SK-N-SH (cell line): ENCODE data around the gene RFX2. TPM values are rescaled to one million over a fixed set of nuclear protein-coding genes. Genes with fewer than 3 reads are reported as not detected.

ENCODE experiments used
- CTCF ChIA-PET: fragments of 300-600, 350-600 bp; formaldehyde crosslinking; extraction: SDS; loops from one replicate; lab custom pipeline; 2021; lab: Yijun Ruan, JAX
- POLR2A ChIA-PET: fragments of 350-600 bp; sonication (Branson Sonifier 250); formaldehyde crosslinking; extraction: SDS; loops from one replicate; lab custom pipeline; 2020; ENCODE audit warnings: antibody characterized with exemption, inconsistent platforms; lab: Yijun Ruan, JAX
- DNase-seq: peaks from one replicate; pipeline ENCODE4 v3.0.0; 2012
- H2AFZ ChIP-seq: fragments of 200-600 bp; sonication (generic); 2 replicates; pipeline ENCODE4 v1.8.1; 2016; ENCODE audit warnings: antibody characterized with exemption, mild to moderate bottlenecking, low read depth
- H3F3A ChIP-seq: fragments of 200-600 bp; sonication (generic); replicated peaks from 2 replicates; pipeline ENCODE3; 2016; ENCODE audit warnings: antibody characterized with exemption, mild to moderate bottlenecking; ENCODE audit not compliant: insufficient read depth
- H3K27ac ChIP-seq, 2 experiments: fragments of 200-500 bp in 1 of 2; fragments of 200-600 bp in 1 of 2; sonication (Bioruptor generic) in 1 of 2; sonication (generic), shearing (Covaris generic) in 1 of 2; 2 replicates each; pipeline versions ENCODE4 v1.5.1 to v1.6.1; 2014 to 2016; ENCODE audit warnings: low read depth in 2 of 2, inconsistent platforms in 1 of 2, low read length in 1 of 2, mild to moderate bottlenecking in 1 of 2, mixed read lengths in 1 of 2
- H3K27me3 ChIP-seq: fragments of 200-600 bp; sonication (generic), shearing (Covaris generic); 2 replicates; pipeline ENCODE4 v1.6.1; 2016; ENCODE audit warnings: mixed run types; ENCODE audit not compliant: insufficient read depth
- H3K36me3 ChIP-seq, 2 experiments: fragments of 200-500 bp in 1 of 2; fragments of 200-600 bp in 1 of 2; sonication (Bioruptor generic) in 1 of 2; sonication (generic) in 1 of 2; replicated peaks in 1 of 2; 2 replicates each; pipeline versions ENCODE3 to v1.5.1; 2014 to 2016; ENCODE audit warnings: low read length in 1 of 2, mild to moderate bottlenecking in 1 of 2; ENCODE audit not compliant: insufficient read depth in 2 of 2, control insufficient read depth in 1 of 2
- H3K4me1 ChIP-seq, 2 experiments: fragments of 200-500 bp in 1 of 2; fragments of 200-600 bp in 1 of 2; sonication (Bioruptor generic) in 1 of 2; sonication (generic), shearing (Covaris generic) in 1 of 2; 2 replicates each; pipeline versions ENCODE4 v1.5.1 to v1.6.1; 2014 to 2016; ENCODE audit warnings: low read depth in 1 of 2, low read length in 1 of 2, mixed run types in 1 of 2; ENCODE audit not compliant: insufficient read depth in 2 of 2, control insufficient read depth in 1 of 2
- H3K4me2 ChIP-seq: fragments of 200-600 bp; sonication (generic), shearing (Covaris generic); 2 replicates; pipeline ENCODE4 v1.6.1; 2017; ENCODE audit warnings: mixed run types
- H3K4me3 ChIP-seq, 2 experiments: fragments of 200-500 bp in 1 of 2; fragments of 200-600 bp in 1 of 2; sonication (Bioruptor generic) in 1 of 2; sonication (generic), shearing (Covaris generic) in 1 of 2; 2 replicates each; pipeline versions ENCODE4 v1.5.1 to v1.8.1; 2014 to 2016; ENCODE audit warnings: low read depth in 2 of 2, inconsistent platforms in 1 of 2, low read length in 1 of 2, mild to moderate bottlenecking in 1 of 2, mixed read lengths in 1 of 2, moderate library complexity in 1 of 2
- H3K79me2 ChIP-seq: fragments of 200-600 bp; sonication (generic); 2 replicates; pipeline ENCODE4 v1.8.1; 2017; ENCODE audit warnings: mild to moderate bottlenecking; ENCODE audit not compliant: insufficient read depth
- H3K9ac ChIP-seq: fragments of 200-600 bp; sonication (generic); 2 replicates; pipeline ENCODE4 v1.6.1; 2017; ENCODE audit warnings: mixed run types
- H3K9me2 ChIP-seq: fragments of 200-600 bp; sonication (generic); 2 replicates; pipeline ENCODE4 v1.6.1; 2017; ENCODE audit warnings: mixed run types
- H3K9me3 ChIP-seq: fragments of 200-600 bp; sonication (generic); 2 replicates; pipeline ENCODE4 v1.6.1; 2017; ENCODE audit warnings: mixed run types, mild to moderate bottlenecking, moderate library complexity
- H4K20me1 ChIP-seq: fragments of 200-600 bp; sonication (generic); 2 replicates; pipeline ENCODE4 v1.6.1; 2017; ENCODE audit warnings: mild to moderate bottlenecking, mixed run types; ENCODE audit not compliant: insufficient read depth
- ELF1 ChIP-seq: IDR thresholded peaks from 2 replicates; pipeline ENCODE4 v1.4.0; 2012
- FOSL2 ChIP-seq: IDR thresholded peaks from 2 replicates; pipeline ENCODE4 v1.4.0; 2012; ENCODE audit warnings: low read depth, mild to moderate bottlenecking, moderate library complexity, borderline replicate concordance
- FOXM1 ChIP-seq: IDR thresholded peaks from 2 replicates; pipeline ENCODE4 v1.4.0; 2012; ENCODE audit warnings: low read depth, mild to moderate bottlenecking
- GATA2 ChIP-seq: sonication (generic); formaldehyde crosslinking; IDR thresholded peaks from 2 replicates; pipeline ENCODE4 v1.5.0; 2020; ENCODE audit warnings: mild to moderate bottlenecking, missing genetic modification reagents
- JUND ChIP-seq: IDR thresholded peaks from 2 replicates; pipeline ENCODE4 v1.4.0; 2012
- MAX ChIP-seq: IDR thresholded peaks from 2 replicates; pipeline ENCODE4 v1.4.0; 2012; ENCODE audit warnings: low read depth
- MXI1 ChIP-seq: IDR thresholded peaks from 2 replicates; pipeline ENCODE4 v1.6.1; 2012; ENCODE audit warnings: mild to moderate bottlenecking, low read depth, low read length, improper control_type of control experiment
- NRF1 ChIP-seq: IDR thresholded peaks from 2 replicates; pipeline ENCODE4 v1.6.1; 2012; ENCODE audit warnings: low read depth, mild to moderate bottlenecking, low read length
- PBX3 ChIP-seq: IDR thresholded peaks from 2 replicates; pipeline ENCODE4; 2012
- RAD21 ChIP-seq: IDR thresholded peaks from 2 replicates; pipeline ENCODE4 v1.6.1; 2012; ENCODE audit warnings: mild to moderate bottlenecking, low read length
- RFX5 ChIP-seq: IDR thresholded peaks from 2 replicates; pipeline ENCODE4 v1.6.1; 2012; ENCODE audit warnings: mild to moderate bottlenecking, improper control_type of control experiment, low read length
- RXRA ChIP-seq: IDR thresholded peaks from 2 replicates; pipeline ENCODE4 v1.4.0; 2012; ENCODE audit warnings: low read depth, mild to moderate bottlenecking, borderline replicate concordance
- SMC3 ChIP-seq: IDR thresholded peaks from 2 replicates; pipeline ENCODE4 v1.6.1; 2012; ENCODE audit warnings: low read depth, low read length, improper control_type of control experiment
- TAF1 ChIP-seq: IDR thresholded peaks from 2 replicates; pipeline ENCODE4 v1.6.1; 2012; ENCODE audit warnings: low read depth, mild to moderate bottlenecking, low read length, moderate library complexity, borderline replicate concordance
- USF1 ChIP-seq: IDR thresholded peaks from 2 replicates; pipeline ENCODE4 v1.4.0; 2012; ENCODE audit warnings: low read depth, borderline replicate concordance
- YY1 ChIP-seq: IDR thresholded peaks from 2 replicates; pipeline ENCODE4 v1.4.0; 2012; ENCODE audit warnings: low read depth, mild to moderate bottlenecking
- WGBS: methylation state at CpG from one replicate; pipeline ENCODE4 v1.1.6; 2017; ENCODE audit warnings: low lambda C conversion rate; 5-methylcytosine and 5-hydroxymethylcytosine counted together
- polyA plus RNA-seq, 3 experiments: library from polyadenylated mRNA; depleted of rRNA; stranded (reverse); fragments of >200 nt; gene quantifications; 2 replicates each; pipeline ENCODE4 v1.2.3, GENCODE V29; 2012
- TF ChIP-seq, protein P1 (sequence below): IDR thresholded peaks from 2 replicates; pipeline ENCODE4 v1.4.0; 2012; ENCODE audit warnings: low read depth, borderline replicate concordance

RFX2 gene
- polyA plus RNA-seq, 1 of the 3 experiments (the other 2 are of a cell fraction) = 12.6 TPM

DNA sequence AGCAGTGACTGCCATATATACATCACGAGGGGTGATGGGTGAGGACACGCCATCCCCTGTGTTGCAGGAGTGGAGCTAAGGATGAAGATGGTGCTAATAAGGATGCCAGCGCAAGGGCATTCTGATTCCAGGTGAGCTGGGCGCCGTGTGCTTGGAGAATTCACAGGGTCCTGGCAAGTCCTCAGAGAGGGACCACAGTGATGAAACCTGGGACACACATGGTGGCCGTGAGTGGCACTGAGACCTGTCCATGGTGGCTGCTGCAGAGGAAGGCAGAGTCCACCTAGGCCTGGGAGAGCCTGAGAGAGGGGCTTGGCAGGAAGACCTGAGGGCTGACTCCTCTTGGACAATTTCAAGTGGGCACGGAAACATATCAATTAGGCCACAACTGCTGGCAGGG is 65.2 kb downstream of the RFX2 start:
- WGBS = 100% methylated on average over 3 of the region's 7 CpGs
- Histone ChIP-seq H4K20me1 (no peaks in the 10 kb centered on the region), H3K27ac (no peak overlapping the region), H3F3A (peaks cover 5% of the 10 kb centered on the region), H3K36me3 (peaks cover 0 to 7% of the 10 kb centered on the region in 2 experiments), H2AFZ (no peak overlapping the region), H3K4me2 (no peak overlapping the region), H3K9ac (no peak overlapping the region), H3K9me2 (no peaks in the 10 kb centered on the region), H3K4me3 (no peak overlapping the region), H3K9me3 (no peaks in the 10 kb centered on the region), H3K4me1 (peaks cover 0 to 3% of the 10 kb centered on the region in 2 experiments; a peak in 1 of 4 replicates), H3K27me3 (no peaks in the 10 kb centered on the region), H3K79me2 (peaks cover 12% of the 10 kb centered on the region; the same call in 1 of the 2 replicates)
- POLR2A ChIA-PET = no interaction called here
- DNase-seq = no peak
- CTCF ChIA-PET = interaction anchor here (0.9 to 4.1 kb wide), 6 partner anchors 22 to 227 kb away, joined by 3 to 23 read pairs (median 8); no protein-coding TSS in a partner anchor
- TF ChIP-seq TAF1 = no peak
- no peak for TF ChIP-seq FOSL2
- no peak for TF ChIP-seq GATA2
- TF ChIP-seq MXI1 = no peak
- no peak for TF ChIP-seq RXRA
- TF ChIP-seq RAD21 = no peak
- no peak for TF ChIP-seq JUND
- TF ChIP-seq SMC3 = no peak
- no peak for TF ChIP-seq MAX
- no peak for TF ChIP-seq ELF1
- no peak for TF ChIP-seq YY1
- no peak for TF ChIP-seq RFX5
- TF ChIP-seq, protein P1, sequence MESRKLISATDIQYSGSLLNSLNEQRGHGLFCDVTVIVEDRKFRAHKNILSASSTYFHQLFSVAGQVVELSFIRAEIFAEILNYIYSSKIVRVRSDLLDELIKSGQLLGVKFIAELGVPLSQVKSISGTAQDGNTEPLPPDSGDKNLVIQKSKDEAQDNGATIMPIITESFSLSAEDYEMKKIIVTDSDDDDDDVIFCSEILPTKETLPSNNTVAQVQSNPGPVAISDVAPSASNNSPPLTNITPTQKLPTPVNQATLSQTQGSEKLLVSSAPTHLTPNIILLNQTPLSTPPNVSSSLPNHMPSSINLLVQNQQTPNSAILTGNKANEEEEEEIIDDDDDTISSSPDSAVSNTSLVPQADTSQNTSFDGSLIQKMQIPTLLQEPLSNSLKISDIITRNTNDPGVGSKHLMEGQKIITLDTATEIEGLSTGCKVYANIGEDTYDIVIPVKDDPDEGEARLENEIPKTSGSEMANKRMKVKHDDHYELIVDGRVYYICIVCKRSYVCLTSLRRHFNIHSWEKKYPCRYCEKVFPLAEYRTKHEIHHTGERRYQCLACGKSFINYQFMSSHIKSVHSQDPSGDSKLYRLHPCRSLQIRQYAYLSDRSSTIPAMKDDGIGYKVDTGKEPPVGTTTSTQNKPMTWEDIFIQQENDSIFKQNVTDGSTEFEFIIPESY = no peak
- TF ChIP-seq USF1 = no peak
- TF ChIP-seq FOXM1 = no peak
- TF ChIP-seq NRF1 = no peak
- TF ChIP-seq PBX3 = no peak
